GM21423 (cell line): ENCODE results near the gene CITED2.

ENCODE experiments used
- ATAC-seq: cut with Tn5 transposase; IDR thresholded peaks from one replicate; pipeline ENCODE4 v1.9.1; 2021; ENCODE audit warnings: mild to moderate bottlenecking, moderate library complexity; ENCODE audit not compliant: unreplicated experiment

Gene CITED2

DNA sequence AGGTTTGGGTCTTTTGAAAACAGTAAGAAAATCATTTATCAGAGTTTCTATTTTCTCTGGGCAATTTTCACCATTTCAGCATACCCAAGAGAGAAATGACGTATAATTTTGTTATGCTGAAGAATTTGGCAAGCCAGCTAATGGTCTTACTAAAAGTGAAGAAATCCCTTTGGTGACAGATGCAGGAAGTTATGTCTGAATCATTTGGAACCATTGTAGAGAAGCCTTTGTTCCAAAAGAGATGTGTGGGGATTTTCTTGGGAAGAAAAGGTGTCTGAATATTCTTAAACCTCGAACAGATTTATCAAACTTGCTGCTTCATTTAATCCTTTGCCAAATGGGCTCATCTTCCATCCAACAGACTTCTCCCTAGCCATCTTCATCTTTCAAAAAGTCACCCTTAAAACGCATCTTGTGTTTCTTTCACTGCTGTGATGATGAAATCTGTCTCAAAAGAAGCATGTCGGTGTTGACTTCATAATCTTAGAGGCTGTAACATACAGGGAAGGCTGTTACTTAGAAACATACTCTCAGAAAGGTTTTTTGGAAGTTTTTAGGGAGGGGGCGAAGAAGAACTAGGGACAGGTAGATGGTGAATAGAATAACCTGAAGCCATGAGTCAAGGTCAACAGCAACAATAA is 39.5 kb downstream of the CITED2 start:
- ATAC-seq = no peak

DNA sequence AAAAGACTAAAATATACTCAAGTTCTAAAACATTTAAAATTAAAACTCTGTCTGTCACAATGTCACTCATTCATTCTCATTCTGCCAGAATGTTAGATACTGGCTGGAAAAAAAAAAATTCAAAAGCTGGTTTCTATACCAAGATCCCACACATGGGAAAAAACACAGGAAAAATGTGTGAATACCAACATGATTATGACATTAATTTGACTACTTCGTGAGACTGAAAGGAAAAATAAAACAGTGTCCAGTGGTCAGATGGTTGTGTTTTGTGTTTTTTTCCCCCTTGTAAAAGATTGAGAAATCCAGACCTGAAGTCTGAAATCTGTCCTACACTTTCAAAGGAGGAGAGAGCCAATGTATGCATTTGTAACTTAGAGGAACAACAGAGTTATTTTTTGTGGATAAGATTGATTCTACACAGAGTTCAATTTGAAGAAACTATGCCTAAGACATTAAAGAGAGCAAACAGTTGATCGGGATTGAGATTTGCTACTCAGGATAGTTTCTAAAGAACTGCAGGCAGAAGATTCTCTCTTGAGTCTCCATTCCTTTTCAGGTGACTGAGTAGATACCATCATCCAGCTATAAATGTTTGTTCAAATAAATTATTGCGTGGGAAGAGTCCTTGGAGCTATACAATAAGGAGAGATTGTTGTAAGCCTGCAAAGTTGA is 43.5 kb downstream of the CITED2 start:
- ATAC-seq = no peak

DNA sequence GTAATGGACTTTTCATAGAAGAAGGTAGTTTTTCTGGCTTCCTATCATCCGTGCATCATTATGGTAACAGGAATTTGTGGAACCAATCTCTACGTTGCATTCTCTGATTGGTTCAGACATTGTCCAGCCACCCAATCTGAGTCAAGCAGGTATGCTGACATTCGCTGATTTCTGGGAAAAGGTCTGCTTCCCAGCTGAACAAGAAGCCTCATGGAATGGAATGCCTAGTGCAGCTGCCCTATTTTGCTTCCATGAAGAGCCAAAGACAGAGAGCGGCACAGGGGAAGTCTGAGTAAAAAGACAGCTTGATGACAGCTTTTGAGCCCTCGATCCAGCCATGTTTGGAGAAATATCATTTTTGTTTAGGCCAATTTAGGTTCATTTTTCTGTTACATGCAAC is 44.1 kb downstream of the CITED2 start:
- no peak for ATAC-seq

DNA sequence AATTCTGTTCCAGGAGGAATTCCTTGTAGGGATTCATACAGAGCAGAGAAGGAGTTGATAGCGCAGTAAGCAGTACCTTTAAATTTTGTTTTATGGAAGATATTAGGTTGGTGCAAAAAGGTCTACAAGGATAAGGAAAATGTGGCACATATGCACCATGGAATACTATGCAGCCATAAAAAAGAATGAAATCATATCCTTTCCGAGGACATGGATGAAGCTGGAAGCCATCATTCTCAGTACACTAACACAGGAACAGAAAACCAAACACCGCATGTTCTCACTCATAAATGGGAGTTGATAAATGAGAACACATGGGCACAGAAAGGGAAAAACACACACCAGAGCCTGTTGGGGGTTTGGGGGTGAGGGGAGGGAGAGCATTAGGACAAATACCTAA is 45.2 kb downstream of the CITED2 start:
- ATAC-seq = no peak

DNA sequence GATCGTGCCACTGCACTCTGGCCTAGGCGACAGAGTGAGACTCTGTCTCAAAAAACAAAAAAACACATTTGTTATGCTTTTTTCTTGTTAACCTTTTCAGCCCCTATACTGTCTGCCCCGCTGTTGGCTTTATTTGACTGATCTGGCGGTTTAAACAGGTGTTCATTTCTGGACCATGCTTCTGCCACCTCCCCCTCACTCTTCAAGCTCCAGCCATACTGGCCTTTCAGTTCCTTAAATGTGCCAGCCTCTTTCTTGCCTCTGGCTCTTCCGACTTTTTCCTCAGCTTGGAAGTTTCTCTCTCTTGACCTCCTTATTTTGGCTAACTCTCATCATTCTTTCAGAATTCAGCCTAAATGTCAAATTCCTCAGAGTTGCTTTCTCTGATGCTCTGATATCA is 47.4 kb downstream of the CITED2 start:
- peak; percentile 35 for ATAC-seq

DNA sequence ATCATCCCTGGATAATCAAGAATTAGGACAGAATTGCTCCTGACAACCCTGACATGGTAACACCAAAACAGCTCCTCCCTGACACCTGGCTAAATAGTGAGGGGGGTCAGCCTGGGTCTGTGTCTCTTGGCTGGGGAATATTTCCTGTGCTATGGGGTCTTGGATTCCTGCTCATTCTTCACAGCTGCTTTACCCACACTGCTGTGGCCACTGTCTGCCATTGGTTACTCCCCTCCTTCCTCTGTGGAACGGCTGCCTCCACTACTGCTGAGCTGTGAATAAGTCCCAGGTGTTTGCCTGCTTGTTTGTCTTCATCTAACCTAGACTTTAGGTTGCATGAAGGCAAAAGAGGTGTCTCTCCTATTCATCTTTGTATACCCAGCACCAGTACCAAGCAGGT is 48.8 kb downstream of the CITED2 start:
- no peak for ATAC-seq

DNA sequence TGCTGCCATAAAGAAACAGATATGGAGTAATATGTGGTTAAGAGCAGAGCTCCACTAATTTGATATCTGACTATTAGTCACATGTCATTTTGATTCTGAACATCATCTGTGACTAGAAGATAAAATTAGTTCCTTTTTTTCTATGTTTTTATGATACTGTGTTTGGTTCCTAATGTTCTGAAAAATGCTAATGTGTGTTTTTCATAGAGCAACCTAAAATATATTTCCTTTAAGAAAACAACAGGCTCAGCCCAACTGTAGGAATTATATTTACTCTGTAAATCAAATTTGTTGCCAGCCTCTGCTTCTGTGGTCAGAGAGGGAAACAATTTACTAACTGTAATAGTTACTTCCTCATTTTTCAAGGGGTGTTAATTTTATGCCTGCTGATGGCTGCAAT is 49.3 kb downstream of the CITED2 start:
- peak; percentile 39 for ATAC-seq

DNA sequence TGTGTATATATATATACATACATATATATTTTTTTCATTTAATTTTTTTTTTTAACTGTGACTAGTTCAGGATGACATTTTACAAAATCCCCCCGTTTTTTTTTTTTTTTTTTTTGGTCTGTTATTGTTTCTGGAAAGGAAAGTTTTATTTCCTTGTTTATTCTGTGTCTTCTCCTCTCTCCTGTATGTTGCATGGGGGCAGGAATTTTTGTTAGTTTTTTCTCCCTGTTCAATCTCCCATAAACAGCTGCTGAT is 50.2 kb downstream of the CITED2 start:
- ATAC-seq = no peak

DNA sequence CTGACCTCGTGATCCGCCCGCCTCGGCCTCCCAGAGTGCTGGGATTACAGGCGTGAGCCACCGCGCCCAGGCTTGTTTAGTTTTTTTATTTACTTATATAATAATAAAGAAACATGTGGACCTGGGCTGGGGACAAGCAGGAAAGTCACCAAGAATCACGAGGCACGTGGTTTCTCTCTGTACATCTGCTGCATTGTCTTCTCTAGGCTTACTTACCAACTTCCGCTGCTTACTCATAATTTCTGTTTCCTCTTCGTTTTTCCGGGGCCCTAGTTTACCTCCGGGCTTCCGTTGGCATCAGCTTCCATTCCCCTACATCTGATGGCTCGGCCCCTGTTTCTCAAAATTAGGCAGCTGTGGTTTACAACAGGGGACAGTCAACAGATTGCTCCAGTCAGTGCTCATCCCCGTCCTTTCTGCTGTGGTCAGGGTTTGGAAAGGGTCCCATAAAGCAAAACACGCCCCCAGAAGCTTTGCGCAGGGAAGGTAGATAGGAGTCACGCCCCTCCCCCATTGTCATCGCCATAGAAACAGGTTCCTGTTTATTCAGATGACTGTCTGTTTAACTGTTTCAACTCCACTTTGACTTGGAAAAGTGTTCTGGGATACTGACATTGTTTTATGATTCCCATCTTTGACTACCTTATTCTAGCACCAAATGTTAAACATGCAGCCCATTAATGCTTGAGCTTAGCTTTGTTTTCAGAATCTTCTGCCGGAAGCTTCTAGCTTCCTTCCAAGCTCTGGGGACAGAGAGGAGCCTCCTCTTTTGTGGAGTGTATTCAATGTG is 50.7 kb downstream of the CITED2 start:
- peak; percentile 49 for ATAC-seq
